Activated T-helper 2 cell treated with anti-CD3 and anti-CD28 coated beads, Interferon-gamma antibody, Interleukin-2, Interleukin-4, amounts not matched to agents 10 μg/mL and 5 μg/mL and 100 μg/mL, durations not matched to agents 14 hours and 24 hours and 36 hours (primary cell): Measurements from ENCODE around the gene LRRC3C. TPM values are rescaled to one million over a fixed set of nuclear protein-coding genes. Genes with fewer than 3 reads are reported as not detected.
"Not testable (repeated sequence)": the region's sequence is repeated elsewhere in the genome, so short reads cannot be mapped to it uniquely, and the experiment has no call there.

Source experiments
- DNase-seq: peaks from one replicate; pipeline ENCODE4 v3.0.0; 2021; ENCODE audit warnings: low spot score
- H3K27ac Mint-ChIP-seq: one replicate; pipeline ENCODE4 v1.8.0; 2021; ENCODE audit warnings: mixed read lengths
- H3K27me3 Mint-ChIP-seq: one replicate; pipeline ENCODE4 v1.8.0; 2021; ENCODE audit warnings: low read depth, mixed read lengths
- H3K36me3 Mint-ChIP-seq: one replicate; pipeline ENCODE4 v1.8.0; 2021; ENCODE audit warnings: low read depth, mixed read lengths
- H3K4me1 Mint-ChIP-seq: one replicate; pipeline ENCODE4 v1.8.0; 2021; ENCODE audit warnings: low read depth, mixed read lengths
- H3K4me3 Mint-ChIP-seq: one replicate; pipeline ENCODE4 v1.8.0; 2021; ENCODE audit warnings: low read depth, mild to moderate bottlenecking, moderate library complexity, mixed read lengths
- H3K9me3 Mint-ChIP-seq: one replicate; pipeline ENCODE4 v1.8.0; 2021; ENCODE audit warnings: mixed read lengths
- intact Hi-C: fragments of 100-400 bp; cut with micrococcal nuclease; formaldehyde crosslinking; loops from one replicate; pipeline ENCODE4 v1.15.1; 2023
- total RNA-seq: library from RNA; stranded (reverse); gene quantifications from 2 replicates; pipeline ENCODE4 v1.2.3, GENCODE V29; 2022

LRRC3C gene, protein sequence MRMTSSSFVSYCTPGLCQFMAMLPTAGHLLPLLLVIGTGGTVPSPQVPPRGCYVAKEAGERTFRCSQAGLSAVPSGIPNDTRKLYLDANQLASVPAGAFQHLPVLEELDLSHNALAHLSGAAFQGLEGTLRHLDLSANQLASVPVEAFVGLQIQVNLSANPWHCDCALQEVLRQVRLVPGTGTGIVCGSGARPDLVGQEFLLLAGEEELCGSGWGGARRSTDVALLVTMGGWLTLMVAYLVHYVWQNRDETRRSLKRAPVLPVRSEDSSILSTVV
- total RNA-seq = not detected in 2 replicates

- no peaks in the 10 kb centered on the region for H3K9me3 Mint-ChIP-seq
- peak; percentile 89 for DNase-seq
- H3K27me3 Mint-ChIP-seq = no peaks in the 10 kb centered on the region
- H3K36me3 Mint-ChIP-seq = peaks cover 28% of the 10 kb centered on the region
- peaks cover 41% of the 10 kb centered on the region for H3K4me1 Mint-ChIP-seq
- H3K27ac Mint-ChIP-seq = peak within 1 kb of the TSS; percentile 89
- peak within 1 kb of the TSS; percentile 86 for H3K4me3 Mint-ChIP-seq
- intact Hi-C loops = loop anchor here (5.0 kb wide), 4 partner anchors 55 to 175 kb away; partner anchors contain the start of genes PSMD3 and ZPBP2
Measured at GRCh38 chr17:39927101-39927928, at the start of gene LRRC3C, which contains the start of gene ORMDL3. Gene LRRC3C (plus strand): TSS chr17:39927732. CDS start chr17:39941524, 13,792 bp downstream. Gene ORMDL3 (minus strand): TSS chr17:39927601. CDS start chr17:39924203, 3,398 bp downstream.

- H3K27me3 Mint-ChIP-seq = peaks cover 13% of the 10 kb centered on the region
- intact Hi-C loops, H3K27ac Mint-ChIP-seq, H3K4me1 Mint-ChIP-seq, H3K9me3 Mint-ChIP-seq, H3K36me3 Mint-ChIP-seq, H3K4me3 Mint-ChIP-seq, DNase-seq: not testable (repeated sequence)
Measured at GRCh38 chr17:39886102-39886501, 41.4 kb upstream of the LRRC3C start.

DNA sequence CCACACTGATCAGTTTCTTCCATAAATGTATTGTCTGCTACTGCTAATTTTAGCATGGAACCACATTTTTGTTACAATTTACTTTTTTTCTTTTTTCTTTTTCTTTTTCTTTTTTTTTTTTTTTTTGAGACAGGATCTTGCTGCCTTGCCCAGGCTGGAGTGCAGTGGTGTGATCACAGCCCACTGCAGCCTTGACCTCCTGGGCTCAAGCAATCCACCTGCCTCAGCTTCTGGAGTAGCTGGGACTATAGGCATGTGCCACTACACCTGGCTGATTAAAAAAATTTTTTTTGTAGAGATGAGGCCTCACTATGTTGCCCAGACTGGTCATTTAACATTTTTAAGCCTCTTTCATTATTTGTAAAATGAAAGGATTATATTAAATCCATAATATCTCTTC is 40.5 kb upstream of the LRRC3C start:
- intact Hi-C loops = no loop called here
- DNase-seq = no peak
- no peaks in the 10 kb centered on the region for H3K36me3 Mint-ChIP-seq
- H3K4me3 Mint-ChIP-seq = no peak overlapping the region
- H3K4me1 Mint-ChIP-seq = no peaks in the 10 kb centered on the region
- H3K9me3 Mint-ChIP-seq = no peaks in the 10 kb centered on the region
- no peak overlapping the region for H3K27ac Mint-ChIP-seq
- peaks cover 12% of the 10 kb centered on the region for H3K27me3 Mint-ChIP-seq

GRCh38 chr17:39889200-39889599 is 38.3 kb upstream of the LRRC3C start:
- no peak overlapping the region for H3K4me3 Mint-ChIP-seq
- H3K27me3 Mint-ChIP-seq = peaks cover 12% of the 10 kb centered on the region
- H3K4me1 Mint-ChIP-seq = no peaks in the 10 kb centered on the region
- intact Hi-C loops = no loop called here
- no peak for DNase-seq
- H3K9me3 Mint-ChIP-seq = no peaks in the 10 kb centered on the region
- no peak overlapping the region for H3K27ac Mint-ChIP-seq
- H3K36me3 Mint-ChIP-seq = no peaks in the 10 kb centered on the region

- DNase-seq = no peak
- Mint-ChIP-seq H3K9me3 (no peaks in the 10 kb centered on the region), H3K4me3 (no peak overlapping the region), H3K36me3 (peaks cover 9% of the 10 kb centered on the region), H3K4me1 (peaks cover 13% of the 10 kb centered on the region), H3K27me3 (peaks cover 3% of the 10 kb centered on the region), H3K27ac (peak overlapping the region; percentile 68)
- intact Hi-C loops = no loop called here
Measured at GRCh38 chr17:39894681-39895376, 32.7 kb upstream of the LRRC3C start.

DNA sequence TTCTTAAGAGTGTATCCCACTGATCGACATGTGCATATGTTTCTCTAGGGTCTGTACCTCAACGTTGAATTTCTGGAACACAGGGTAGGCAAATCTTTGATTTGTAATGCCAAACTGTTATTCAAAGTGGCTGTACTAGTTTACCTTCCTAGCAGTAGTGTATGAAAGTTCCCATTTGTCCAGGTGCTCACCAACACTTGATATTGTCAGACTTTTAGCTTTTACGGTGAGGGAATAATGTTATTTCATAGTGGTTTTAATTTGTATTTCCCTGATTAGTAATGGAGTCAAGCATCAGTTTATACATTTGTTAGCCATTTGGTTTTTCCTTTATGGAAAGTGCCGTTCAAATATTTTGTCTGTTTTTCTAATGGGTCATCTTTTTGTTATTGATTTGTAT is 29.4 kb upstream of the LRRC3C start:
- no peaks in the 10 kb centered on the region for H3K9me3 Mint-ChIP-seq
- H3K27ac Mint-ChIP-seq = no peak overlapping the region
- H3K27me3 Mint-ChIP-seq = no peaks in the 10 kb centered on the region
- H3K4me3 Mint-ChIP-seq = no peak overlapping the region
- no peak for DNase-seq
- H3K36me3 Mint-ChIP-seq = peaks cover 19% of the 10 kb centered on the region
- H3K4me1 Mint-ChIP-seq = peaks cover 15% of the 10 kb centered on the region
- intact Hi-C loops = no loop called here

- H3K36me3 Mint-ChIP-seq = peaks cover 25% of the 10 kb centered on the region
- intact Hi-C loops = no loop called here
- H3K9me3 Mint-ChIP-seq = no peaks in the 10 kb centered on the region
- H3K27ac Mint-ChIP-seq = no peak overlapping the region
- H3K27me3 Mint-ChIP-seq = no peaks in the 10 kb centered on the region
- H3K4me1 Mint-ChIP-seq = peaks cover 22% of the 10 kb centered on the region
- H3K4me3 Mint-ChIP-seq = no peak overlapping the region
- DNase-seq = no peak
Measured at GRCh38 chr17:39899215-39899614, 28.3 kb upstream of the LRRC3C start.

DNA sequence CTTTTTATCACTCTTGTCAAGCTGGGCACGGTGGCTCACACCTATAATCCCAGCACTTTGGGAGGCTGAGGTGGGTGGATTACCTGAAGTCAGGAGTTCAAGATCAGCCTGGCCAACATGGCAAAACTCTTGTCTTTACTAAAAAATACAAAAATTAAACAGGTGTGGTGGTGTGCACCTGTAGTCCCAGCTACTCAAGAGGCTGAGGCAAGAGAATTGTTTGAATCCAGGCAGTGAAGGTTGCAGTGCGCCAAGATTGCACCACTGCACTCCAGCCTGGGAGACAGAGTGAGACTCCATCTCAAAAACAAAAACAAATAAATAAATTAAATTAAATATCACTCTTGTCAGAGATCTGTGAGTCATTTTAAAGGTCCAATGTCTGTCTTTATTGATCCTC is 25.5 kb upstream of the LRRC3C start:
- H3K9me3 Mint-ChIP-seq, H3K27me3 Mint-ChIP-seq, intact Hi-C loops, H3K4me3 Mint-ChIP-seq, DNase-seq, H3K27ac Mint-ChIP-seq: not testable (repeated sequence)
- Mint-ChIP-seq H3K4me1 (peaks cover 27% of the 10 kb centered on the region), H3K36me3 (peaks cover 49% of the 10 kb centered on the region)

DNA sequence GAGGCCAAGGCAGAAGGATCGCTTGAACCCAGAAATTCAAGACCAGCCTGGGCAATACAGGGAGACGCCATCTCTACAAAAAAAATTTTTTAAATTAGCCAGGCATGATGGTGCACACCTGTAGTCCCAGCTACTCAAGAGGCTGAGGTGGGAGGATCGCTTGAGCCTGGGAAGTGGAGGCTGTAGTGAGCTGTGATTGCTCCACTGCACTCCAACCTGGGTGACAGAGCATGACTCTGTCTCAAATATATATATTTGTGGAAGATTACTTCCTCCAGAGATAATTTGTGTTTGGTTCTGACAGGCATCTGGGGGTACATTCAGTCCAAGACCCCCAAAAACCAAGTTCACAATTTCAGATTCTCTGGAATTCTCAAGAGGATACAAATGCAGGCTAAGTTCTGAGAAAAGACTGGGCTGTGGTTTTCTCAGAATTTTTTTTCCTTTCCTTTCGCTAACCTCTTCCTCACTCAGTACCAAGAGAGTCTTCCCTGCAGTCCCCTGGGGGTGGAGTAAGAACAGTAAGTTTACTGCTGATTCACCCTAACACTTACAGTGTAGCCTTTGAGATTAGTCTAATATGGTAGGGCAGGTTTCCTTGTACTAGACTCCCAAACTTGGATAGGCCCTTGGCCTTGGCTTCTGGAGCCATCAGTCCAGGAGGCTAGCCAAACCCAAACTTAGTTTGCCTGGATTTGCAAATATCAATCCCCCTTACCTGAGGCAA is 24.2 kb upstream of the LRRC3C start:
- H3K27ac Mint-ChIP-seq = peak overlapping the region; percentile 60
- H3K36me3 Mint-ChIP-seq = peaks cover 56% of the 10 kb centered on the region
- H3K4me3 Mint-ChIP-seq = peak overlapping the region; percentile 37

DNA sequence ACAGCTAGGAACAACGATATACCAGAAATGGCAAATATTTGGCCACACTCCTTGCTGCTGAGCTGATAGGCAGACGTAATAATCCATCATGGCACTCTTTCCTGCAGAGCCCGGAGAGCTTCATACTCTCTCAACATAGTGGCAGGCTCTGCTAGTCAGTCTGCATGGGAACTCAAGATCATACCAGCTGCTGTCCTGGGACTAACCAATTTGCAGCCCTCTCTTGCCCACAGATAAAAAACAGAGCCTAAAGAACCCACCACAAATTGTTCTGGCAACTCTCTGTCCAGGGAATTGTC is 22.6 kb upstream of the LRRC3C start:
- Mint-ChIP-seq H3K27me3 (no peaks in the 10 kb centered on the region), H3K4me3 (no peak overlapping the region), H3K9me3 (no peaks in the 10 kb centered on the region), H3K27ac (no peak overlapping the region), H3K4me1 (peaks cover 27% of the 10 kb centered on the region), H3K36me3 (peaks cover 59% of the 10 kb centered on the region)
- intact Hi-C loops = no loop called here
- DNase-seq = no peak

More for the DNA sequence above, 24.2 kb upstream of the LRRC3C start:
- H3K27me3 Mint-ChIP-seq = no peaks in the 10 kb centered on the region
- intact Hi-C loops = no loop called here
- DNase-seq = no peak
- H3K4me1 Mint-ChIP-seq = peaks cover 27% of the 10 kb centered on the region
- no peaks in the 10 kb centered on the region for H3K9me3 Mint-ChIP-seq

GRCh38 chr17:39908789-39909352 is 18.7 kb upstream of the LRRC3C start:
- intact Hi-C loops = no loop called here
- Mint-ChIP-seq H3K27me3 (no peaks in the 10 kb centered on the region), H3K4me1 (peaks cover 18% of the 10 kb centered on the region), H3K9me3 (no peaks in the 10 kb centered on the region), H3K36me3 (peaks cover 77% of the 10 kb centered on the region), H3K27ac (no peak overlapping the region), H3K4me3 (no peak overlapping the region)
- DNase-seq = no peak

GRCh38 chr17:39913989-39914388 is 13.5 kb upstream of the LRRC3C start:
- H3K27ac Mint-ChIP-seq = no peak overlapping the region
- peaks cover 16% of the 10 kb centered on the region for H3K4me1 Mint-ChIP-seq
- peaks cover 82% of the 10 kb centered on the region for H3K36me3 Mint-ChIP-seq
- DNase-seq = no peak
- no peak overlapping the region for H3K4me3 Mint-ChIP-seq
- intact Hi-C loops = no loop called here
- H3K9me3 Mint-ChIP-seq = no peaks in the 10 kb centered on the region
- H3K27me3 Mint-ChIP-seq = no peaks in the 10 kb centered on the region
